IMR-90 (cell line): ENCODE data around the gene STOX1. TPM values are rescaled to one million over a fixed set of nuclear protein-coding genes. Genes with fewer than 3 reads are reported as not detected.
A peak's percentile ranks its signal among the peaks of the same experiment; 100 is the strongest.
"Not testable (repeated sequence)": the region's sequence is repeated elsewhere in the genome, so short reads cannot be mapped to it uniquely, and the experiment has no call there.

Experiments
- ATAC-seq: fragments of 200-7000 bp; cut with Tn5 transposase; 2 replicates; pipeline ENCODE4 v1.9.1; 2020; ENCODE audit warnings: low read depth, mild to moderate bottlenecking, moderate library complexity
- BruUV-seq: library from RNA; stranded (reverse); fragments of 400-500 nt; replicated peaks from 2 replicates; lab custom pipeline; 2021; lab: Mats Ljungman, UMichigan
- CTCF ChIA-PET: fragments of 300-600 bp; formaldehyde crosslinking; extraction: SDS; loops from one replicate; lab custom pipeline; 2021; ENCODE audit warnings: antibody characterized with exemption; lab: Yijun Ruan, JAX
- POLR2A ChIA-PET: fragments of 300-600 bp; sonication (Branson Sonifier 250); formaldehyde crosslinking; loops from one replicate; lab custom pipeline; 2022; ENCODE audit warnings: antibody characterized with exemption; ENCODE audit not compliant: unreplicated experiment; lab: Charles Lee
- DNase-seq: peaks from one replicate; pipeline ENCODE4 v3.0.0; 2013
- H2AFZ ChIP-seq: replicated peaks from 2 replicates; pipeline ENCODE3; 2013; ENCODE audit warnings: low read length, mild to moderate bottlenecking; ENCODE audit not compliant: poor library complexity
- H2AK5ac ChIP-seq: 2 replicates; pipeline ENCODE4 v1.6.1; 2013; ENCODE audit warnings: low read depth, low read length, inconsistent platforms
- H2AK9ac ChIP-seq: replicated peaks from 2 replicates; pipeline ENCODE3; 2013; ENCODE audit warnings: mild to moderate bottlenecking, low read depth, low read length, moderate library complexity; ENCODE audit not compliant: poor library complexity
- H2BK120ac ChIP-seq: 2 replicates; pipeline ENCODE4 v1.6.1; 2013; ENCODE audit warnings: low read depth, low read length, inconsistent platforms
- H2BK15ac ChIP-seq: 3 replicates; pipeline ENCODE4 v1.6.1; 2013; ENCODE audit warnings: low read depth, low read length, inconsistent platforms
- H2BK20ac ChIP-seq: 2 replicates; pipeline ENCODE4 v1.6.1; 2013; ENCODE audit warnings: low read depth, mild to moderate bottlenecking, inconsistent platforms, low read length, moderate library complexity
- H2BK5ac ChIP-seq: 2 replicates; pipeline ENCODE4 v1.6.1; 2013; ENCODE audit warnings: mild to moderate bottlenecking, low read depth, low read length, inconsistent platforms; ENCODE audit not compliant: poor library complexity, severe bottlenecking
- H3K14ac ChIP-seq: replicated peaks from 2 replicates; pipeline ENCODE4 v1.6.1; 2013; ENCODE audit warnings: low read depth, low read length, inconsistent platforms
- H3K18ac ChIP-seq: 2 replicates; pipeline ENCODE4 v1.6.1; 2013; ENCODE audit warnings: low read depth, low read length, control low read depth
- H3K23ac ChIP-seq: 2 replicates; pipeline ENCODE4 v1.6.1; 2013; ENCODE audit warnings: low read depth, low read length, inconsistent platforms
- H3K27ac ChIP-seq: 2 replicates; pipeline ENCODE4 v1.5.1; 2013; ENCODE audit warnings: mild to moderate bottlenecking, control low read depth, low read length; ENCODE audit not compliant: insufficient read depth
- H3K27me3 ChIP-seq: 2 replicates; pipeline ENCODE4 v1.6.1; 2013; ENCODE audit warnings: low read length; ENCODE audit not compliant: control insufficient read depth, insufficient read depth
- H3K36me3 ChIP-seq: 2 replicates; pipeline ENCODE4 v1.6.1; 2013; ENCODE audit warnings: low read length, mixed read lengths; ENCODE audit not compliant: control insufficient read depth, insufficient read depth
- H3K4ac ChIP-seq: 2 replicates; pipeline ENCODE4 v1.6.1; 2013; ENCODE audit warnings: low read depth, low read length, inconsistent platforms
- H3K4me1 ChIP-seq: 2 replicates; pipeline ENCODE4 v1.6.1; 2013; ENCODE audit warnings: low read length, mixed read lengths; ENCODE audit not compliant: control insufficient read depth, insufficient read depth
- H3K4me2 ChIP-seq: 2 replicates; pipeline ENCODE4 v1.6.1; 2013; ENCODE audit warnings: low read depth, mild to moderate bottlenecking, control low read depth, low read length, moderate library complexity
- H3K4me3 ChIP-seq: 2 replicates; pipeline ENCODE4 v1.5.1; 2013; ENCODE audit warnings: low read depth, mild to moderate bottlenecking, control low read depth, low read length, moderate library complexity; ENCODE audit not compliant: insufficient read depth
- H3K56ac ChIP-seq: 2 replicates; pipeline ENCODE4 v1.6.1; 2013; ENCODE audit warnings: low read length, inconsistent platforms; ENCODE audit not compliant: insufficient read depth; ENCODE audit errors: extremely low read depth
- H3K79me1 ChIP-seq, 2 experiments: 2 replicates each; pipeline ENCODE4 v1.6.1; 2013; ENCODE audit warnings: low read length in 2 of 2, inconsistent platforms in 1 of 2, low read depth in 1 of 2
- H3K9ac ChIP-seq: 2 replicates; pipeline ENCODE4 v1.6.1; 2013; ENCODE audit warnings: low read depth, low read length, control low read depth
- H3K9me1 ChIP-seq: 2 replicates; pipeline ENCODE4 v1.6.1; 2013; ENCODE audit warnings: low read length, inconsistent platforms; ENCODE audit not compliant: insufficient read depth
- H3K9me3 ChIP-seq: 2 replicates; pipeline ENCODE4 v1.6.1; 2013; ENCODE audit warnings: low read length; ENCODE audit not compliant: control insufficient read depth, insufficient read depth
- H4K20me1 ChIP-seq: 2 replicates; pipeline ENCODE4 v1.6.1; 2013; ENCODE audit warnings: low read length, inconsistent platforms; ENCODE audit not compliant: insufficient read depth
- H4K5ac ChIP-seq: 2 replicates; pipeline ENCODE4 v1.6.1; 2013; ENCODE audit warnings: mild to moderate bottlenecking, low read depth, low read length, control low read depth
- H4K8ac ChIP-seq, 2 experiments: 2 replicates each; pipeline ENCODE4 v1.6.1; 2013; ENCODE audit warnings: low read depth in 2 of 2, low read length in 2 of 2, control low read depth in 1 of 2, inconsistent platforms in 1 of 2
- H4K91ac ChIP-seq: 2 replicates; pipeline ENCODE4 v1.6.1; 2013; ENCODE audit warnings: low read depth, low read length, inconsistent platforms; ENCODE audit not compliant: insufficient read depth
- CEBPB ChIP-seq: IDR thresholded peaks from 2 replicates; pipeline ENCODE4 v1.6.1; 2012; ENCODE audit warnings: low read depth, low read length, improper control_type of control experiment
- MAZ ChIP-seq: IDR thresholded peaks from 2 replicates; pipeline ENCODE4 v1.6.1; 2012; ENCODE audit warnings: low read depth, mild to moderate bottlenecking, low read length, improper control_type of control experiment, moderate library complexity, borderline replicate concordance
- RAD21 ChIP-seq: IDR thresholded peaks from 2 replicates; pipeline ENCODE4 v1.6.1; 2012; ENCODE audit warnings: low read length, improper control_type of control experiment
- WGBS, 2 experiments: methylation state at CpG; one replicate each; pipeline versions ENCODE4 v1.1.5 to v1.1.7; 2013; ENCODE audit warnings: missing lambda C conversion rate in 2 of 2; ENCODE audit not compliant: insufficient read length in 1 of 2; ENCODE audit errors: extremely low coverage in 2 of 2; 5-methylcytosine and 5-hydroxymethylcytosine counted together
- dilution Hi-C: fragments of 300-500 bp; cut with HindIII; formaldehyde crosslinking; loops from one replicate; pipeline ENCODE4 v1.14.3; 2018; ENCODE audit warnings: low sequenced_read_pairs; ENCODE audit not compliant: unreplicated experiment
- in situ Hi-C: fragments of 300-500 bp; cut with MboI; formaldehyde crosslinking; loops from 3 replicates; pipeline ENCODE4 v1.14.3; 2019; ENCODE audit warnings: low sequenced_read_pairs, inconsistent platforms, mixed read lengths
- intact Hi-C: fragments of 100-400 bp; cut with micrococcal nuclease; formaldehyde crosslinking; loops from 2 replicates; pipeline ENCODE4 v1.10.0; 2022
- polyA plus RNA-seq, 3 experiments: library from polyadenylated mRNA; depleted of rRNA; stranded (reverse); fragments of >200 nt; gene quantifications; 2 replicates each; pipeline ENCODE4 v1.2.3, GENCODE V29; 2012; ENCODE audit warnings: low replicate concordance in 1 of 3
- total RNA-seq: library from RNA; depleted of rRNA; stranded (reverse); fragments of >200 nt; gene quantifications from 2 replicates; pipeline ENCODE4 v1.2.3, GENCODE V29; 2012

STOX1 gene
- total and polyA plus RNA-seq, 2 of the 4 experiments (the other 2 are of a cell fraction): 0.03 to 0.18 TPM

- no peak overlapping the region for H4K8ac ChIP-seq
- no peak for TF ChIP-seq MAZ
- no peak for TF ChIP-seq RAD21
- TF ChIP-seq CEBPB: 0 out of 2 replicates have a peak, but pooled peaks have one; percentile 21
- H3K18ac ChIP-seq: no peak overlapping the region
- H3K79me1 ChIP-seq: peaks cover 0 to 14% of the 10 kb centered on the region in 2 experiments; a peak in 2 of 4 replicates
- in situ Hi-C loops (no loop called here), dilution Hi-C loops (no loop called here), intact Hi-C loops (no loop called here)
- no TSS peak for BruUV-seq
- H4K20me1 ChIP-seq: no peaks in the 10 kb centered on the region
- no peaks in the 10 kb centered on the region for H3K27me3 ChIP-seq
- CTCF ChIA-PET: no interaction called here
- H3K14ac ChIP-seq: no peak overlapping the region
- no peak overlapping the region for H3K4me3 ChIP-seq
- no peak overlapping the region for H2BK20ac ChIP-seq
- H3K36me3 ChIP-seq: peaks cover 23% of the 10 kb centered on the region
- ATAC-seq (no peak), DNase-seq (no peak)
- POLR2A ChIA-PET: no interaction called here
- H3K9me3 ChIP-seq: no peaks in the 10 kb centered on the region
- H4K5ac ChIP-seq: no peak overlapping the region
- H2BK120ac ChIP-seq: no peak overlapping the region
- H3K9me1 ChIP-seq: no peaks in the 10 kb centered on the region; the same call in 1 of the 2 replicates
- H2AK9ac ChIP-seq: no peak overlapping the region
- H2BK15ac ChIP-seq: no peak overlapping the region
- no peak overlapping the region for H3K56ac ChIP-seq
- no peak overlapping the region for H2BK5ac ChIP-seq
- no peak overlapping the region for H3K27ac ChIP-seq
- H3K4me1 ChIP-seq: no peaks in the 10 kb centered on the region
- no peak overlapping the region for H2AFZ ChIP-seq
- no peak overlapping the region for H3K23ac ChIP-seq
- H4K91ac ChIP-seq: no peak overlapping the region
- H2AK5ac ChIP-seq: no peak overlapping the region
- H3K9ac ChIP-seq: no peak overlapping the region
- WGBS, 2 experiments: no CpG with 5 or more reads among the region's 2 CpGs
- no peak overlapping the region for H3K4me2 ChIP-seq
- no peak overlapping the region for H3K4ac ChIP-seq
These were observed 111.6 kb downstream of the STOX1 start for GRCh38 chr10:68938884-68939283.

- Histone ChIP-seq H3K79me1 (peaks cover 0 to 14% of the 10 kb centered on the region in 2 experiments; a peak in 2 of 4 replicates), H3K36me3 (peaks cover 27% of the 10 kb centered on the region)
- H2BK15ac ChIP-seq, H3K9me3 ChIP-seq, H3K9ac ChIP-seq, H2BK120ac ChIP-seq, H3K27me3 ChIP-seq, BruUV-seq, H3K23ac ChIP-seq, H4K8ac ChIP-seq, H2BK5ac ChIP-seq, H3K4ac ChIP-seq, H3K9me1 ChIP-seq, dilution Hi-C loops, intact Hi-C loops, H4K91ac ChIP-seq, POLR2A ChIA-PET, H3K4me2 ChIP-seq, H2AK9ac ChIP-seq, H3K56ac ChIP-seq, H3K4me1 ChIP-seq, H3K14ac ChIP-seq, in situ Hi-C loops, H3K27ac ChIP-seq, DNase-seq, H2AFZ ChIP-seq, H2AK5ac ChIP-seq, H2BK20ac ChIP-seq, H3K18ac ChIP-seq, H4K20me1 ChIP-seq, CTCF ChIA-PET, H4K5ac ChIP-seq, H3K4me3 ChIP-seq: not testable (repeated sequence)
- peak; percentile 51; the same call in 1 of the 2 replicates for ATAC-seq
These were observed 113.6 kb downstream of the STOX1 start for GRCh38 chr10:68940917-68941316.
